A673 (cell line): ENCODE data around the gene PYGM.

ENCODE experiments used
- CTCF ChIP-seq: fragments of 300-800, 200-600 bp; sonication (generic); conservative IDR thresholded peaks from 2 replicates; pipeline ENCODE4 v1.5.1; 2017; ENCODE audit warnings: low read depth, mild to moderate bottlenecking, antibody characterized with exemption, low read length, moderate library complexity, mixed read lengths
- EZH2 ChIP-seq: fragments of 200-600 bp; sonication (generic); IDR thresholded peaks from 2 replicates; pipeline ENCODE4 v1.6.1; 2017; ENCODE audit warnings: borderline replicate concordance, low read depth, mild to moderate bottlenecking, mixed read lengths, antibody characterized with exemption, low read length; ENCODE audit not compliant: poor library complexity, severe bottlenecking

- TF ChIP-seq CTCF (no peak), EZH2 (no peak)
Measured at GRCh38 chr11:64720640-64721358, 39.0 kb downstream of the PYGM start.
